A549 treated with Hydrocortisone at 1 μM for 4 hours (cell line): Measurements from ENCODE around the gene CST5. TPM values are rescaled to one million over a fixed set of nuclear protein-coding genes. Genes with fewer than 3 reads are reported as not detected.

Source experiments
- total RNA-seq: library from RNA; stranded (reverse); fragments of 200-300 nt; extraction: Qiagen RNA extraction; gene quantifications from 5 replicates; pipeline ENCODE4 v1.2.3, GENCODE V29; 2022

Gene CST5, protein sequence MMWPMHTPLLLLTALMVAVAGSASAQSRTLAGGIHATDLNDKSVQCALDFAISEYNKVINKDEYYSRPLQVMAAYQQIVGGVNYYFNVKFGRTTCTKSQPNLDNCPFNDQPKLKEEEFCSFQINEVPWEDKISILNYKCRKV
- not detected in 5 replicates for total RNA-seq

DNA sequence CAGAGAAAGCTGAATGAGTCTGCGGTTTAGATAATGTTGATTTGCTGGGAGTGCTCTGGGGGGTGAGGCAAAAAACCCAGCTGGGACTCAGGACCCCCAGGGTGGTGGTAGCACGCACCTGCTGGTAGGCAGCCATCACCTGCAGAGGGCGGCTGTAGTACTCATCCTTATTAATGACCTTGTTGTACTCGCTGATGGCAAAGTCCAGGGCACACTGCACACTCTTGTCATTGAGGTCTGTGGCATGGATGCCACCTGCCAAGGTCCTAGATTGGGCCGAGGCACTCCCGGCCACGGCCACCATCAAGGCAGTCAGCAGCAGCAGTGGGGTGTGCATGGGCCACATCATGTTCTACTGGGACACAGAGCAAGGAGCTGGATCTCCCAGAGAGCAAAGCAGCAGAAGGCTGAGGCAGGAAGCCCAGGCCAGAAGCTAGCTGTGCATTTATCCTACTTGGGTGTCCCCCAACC, at the start of gene CST5:
CST5 (minus strand) TSS at position 421 of the 471 bp plus-strand sequence; CDS start at position 349, 72 bp downstream.

DNA sequence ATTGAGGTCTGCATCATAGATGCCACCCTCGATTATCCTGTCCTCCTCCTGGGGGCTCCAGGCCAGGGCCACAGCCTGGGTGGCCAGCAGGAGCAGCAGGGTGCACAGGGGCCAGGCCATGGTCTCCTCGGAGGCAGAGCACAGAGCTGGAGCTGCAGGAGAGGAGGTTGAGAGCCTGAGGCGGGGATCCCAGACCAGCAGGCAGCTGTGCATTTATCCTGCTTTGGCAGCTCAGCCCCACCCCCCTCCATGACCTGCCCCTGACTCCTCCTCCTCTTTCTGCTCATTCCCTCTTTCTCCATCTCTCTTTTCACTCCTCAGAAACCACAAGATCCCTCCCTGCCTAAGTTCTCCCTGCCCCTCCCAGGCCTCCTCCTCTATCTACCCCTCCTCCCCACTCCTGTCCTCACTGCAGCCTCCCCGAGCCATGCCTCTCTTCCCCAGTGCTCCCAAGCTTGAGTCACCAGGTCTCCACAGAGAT, 53.0 kb downstream of the CST5 start, which contains the start of gene CST2:
CST2 (minus strand) TSS at position 189 of the 481 bp plus-strand sequence; CDS start at position 120, 69 bp downstream.

Other genes with a start within 250 kb of the CST5 start
- 211 to 436 TPM (median 403 TPM) in 5 replicates for gene CST3, start 241.8 kb downstream of the CST5 start, total RNA-seq
- gene CST4, start 190.7 kb downstream of the CST5 start, total RNA-seq: not detected in 5 replicates
- 0.67 to 1.7 TPM (median 0.98 TPM) in 5 replicates for gene CST1, start 128.8 kb downstream of the CST5 start, total RNA-seq
- gene CST2, start 53.0 kb downstream of the CST5 start, total RNA-seq: 0.59 to 1.2 TPM (median 0.71 TPM) in 5 replicates
- gene GGTLC1, start 109.0 kb upstream of the CST5 start, total RNA-seq: not detected in 5 replicates